ENCODE measurements around the gene DCHS1.
A peak's percentile ranks its signal among the peaks of the same experiment; 100 is the strongest.

Gene DCHS1

DNA sequence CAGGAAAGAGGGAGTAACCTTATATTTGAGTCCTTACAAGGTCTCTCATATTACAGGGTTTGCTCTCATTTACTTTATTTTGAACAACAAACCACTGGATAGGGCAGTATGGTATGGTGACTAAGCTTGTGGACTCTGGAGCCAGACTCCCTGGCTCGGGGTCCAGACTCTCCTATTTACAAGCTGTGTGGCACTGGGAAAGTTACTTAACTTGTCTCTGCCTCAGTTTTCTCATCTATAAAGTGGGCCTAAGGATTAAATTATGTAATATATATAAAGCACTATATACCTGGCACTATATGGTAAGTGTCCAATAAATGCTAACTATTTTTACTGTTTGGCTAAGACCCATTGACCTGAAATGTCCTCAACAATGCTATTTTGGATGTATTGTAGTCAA lies 1.7 kb upstream of the DCHS1 start:
- H3K36me3 ChIP-seq (ENCODE audit: control insufficient read depth in 1 of 2, insufficient read depth in 2 of 2, low read length in 2 of 2) = no peaks in the 10 kb centered on the region
- H3K4me3 ChIP-seq (ENCODE audit: low read depth in 1 of 2, low read length in 2 of 2) = no peak overlapping the region
- H3K27ac ChIP-seq (ENCODE audit: low read depth, low read length) = no peak overlapping the region
- H3K9me3 ChIP-seq (ENCODE audit: control insufficient read depth in 1 of 2, low read length in 2 of 2) = no peaks in the 10 kb centered on the region
- peaks cover 29 to 33% of the 10 kb centered on the region in 2 donors for H3K27me3 ChIP-seq (ENCODE audit: control insufficient read depth in 1 of 2, insufficient read depth in 2 of 2, low read length in 2 of 2)
- no peak overlapping the region for H3K9ac ChIP-seq (ENCODE audit: low read depth in 1 of 2, low read length in 2 of 2)
- H3K4me1 ChIP-seq (ENCODE audit: control insufficient read depth in 1 of 2, insufficient read depth in 2 of 2, low read length in 2 of 2) = no peaks in the 10 kb centered on the region

DNA sequence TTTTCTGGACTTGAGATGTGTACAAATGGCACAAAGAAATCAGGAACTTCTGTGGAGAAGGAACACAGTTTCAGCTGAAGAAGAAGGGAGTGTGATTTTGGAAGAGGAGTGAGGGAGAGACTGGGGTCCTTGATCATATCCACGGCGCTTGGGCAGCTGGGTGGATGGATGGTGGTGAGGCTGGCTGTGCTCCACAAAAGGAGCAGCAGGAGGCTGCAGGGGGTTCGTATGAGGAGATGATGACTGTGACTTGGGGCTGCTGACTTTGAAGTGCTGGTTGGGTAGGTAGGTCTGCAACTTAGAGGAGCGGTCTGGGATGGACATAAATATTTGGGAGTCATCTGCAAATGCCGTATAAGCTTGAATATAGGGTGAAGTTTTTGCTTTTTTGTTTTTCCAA lies 1.3 kb upstream of the DCHS1 start:
- no peaks in the 10 kb centered on the region for H3K36me3 ChIP-seq (ENCODE audit: control insufficient read depth in 1 of 2, insufficient read depth in 2 of 2, low read length in 2 of 2)
- no peaks in the 10 kb centered on the region for H3K9me3 ChIP-seq (ENCODE audit: control insufficient read depth in 1 of 2, low read length in 2 of 2)
- H3K4me1 ChIP-seq (ENCODE audit: control insufficient read depth in 1 of 2, insufficient read depth in 2 of 2, low read length in 2 of 2) = no peaks in the 10 kb centered on the region
- no peak overlapping the region for H3K4me3 ChIP-seq (ENCODE audit: low read depth in 1 of 2, low read length in 2 of 2)
- no peak overlapping the region for H3K9ac ChIP-seq (ENCODE audit: low read depth in 1 of 2, low read length in 2 of 2)
- no peak overlapping the region for H3K27ac ChIP-seq (ENCODE audit: low read depth, low read length)
- H3K27me3 ChIP-seq (ENCODE audit: control insufficient read depth in 1 of 2, insufficient read depth in 2 of 2, low read length in 2 of 2) = peaks cover 29 to 33% of the 10 kb centered on the region in 2 donors

DNA sequence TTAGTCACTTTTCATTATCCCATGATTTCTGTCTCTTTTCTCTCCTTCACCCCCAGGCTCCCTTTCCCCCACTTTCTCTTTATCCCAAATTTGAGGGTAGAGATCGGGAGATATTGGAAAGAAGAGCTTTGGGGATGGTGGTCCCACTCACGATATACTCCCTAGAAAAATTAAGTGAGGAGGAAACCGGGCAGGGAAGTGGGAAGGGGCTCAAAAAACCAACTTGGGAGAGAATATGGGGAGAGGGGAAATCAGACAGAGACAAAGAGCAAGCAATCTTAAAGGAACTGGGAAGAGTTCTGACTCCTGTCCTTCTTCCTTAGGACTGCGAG lies 941 bp upstream of the DCHS1 start:
- Histone ChIP-seq H3K9me3 (ENCODE audit: control insufficient read depth in 1 of 2, low read length in 2 of 2) (no peaks in the 10 kb centered on the region), H3K36me3 (ENCODE audit: control insufficient read depth in 1 of 2, insufficient read depth in 2 of 2, low read length in 2 of 2) (no peaks in the 10 kb centered on the region), H3K4me1 (ENCODE audit: control insufficient read depth in 1 of 2, insufficient read depth in 2 of 2, low read length in 2 of 2) (no peaks in the 10 kb centered on the region), H3K9ac (ENCODE audit: low read depth in 1 of 2, low read length in 2 of 2) (peak overlapping the region in 1 of 2 donors; percentile 43), H3K27me3 (ENCODE audit: control insufficient read depth in 1 of 2, insufficient read depth in 2 of 2, low read length in 2 of 2) (peaks cover 32 to 33% of the 10 kb centered on the region in 2 donors), H3K4me3 (ENCODE audit: low read depth in 1 of 2, low read length in 2 of 2) (peak overlapping the region in 1 of 2 donors; percentile 53), H3K27ac (ENCODE audit: low read depth, low read length) (no peak overlapping the region)

DNA sequence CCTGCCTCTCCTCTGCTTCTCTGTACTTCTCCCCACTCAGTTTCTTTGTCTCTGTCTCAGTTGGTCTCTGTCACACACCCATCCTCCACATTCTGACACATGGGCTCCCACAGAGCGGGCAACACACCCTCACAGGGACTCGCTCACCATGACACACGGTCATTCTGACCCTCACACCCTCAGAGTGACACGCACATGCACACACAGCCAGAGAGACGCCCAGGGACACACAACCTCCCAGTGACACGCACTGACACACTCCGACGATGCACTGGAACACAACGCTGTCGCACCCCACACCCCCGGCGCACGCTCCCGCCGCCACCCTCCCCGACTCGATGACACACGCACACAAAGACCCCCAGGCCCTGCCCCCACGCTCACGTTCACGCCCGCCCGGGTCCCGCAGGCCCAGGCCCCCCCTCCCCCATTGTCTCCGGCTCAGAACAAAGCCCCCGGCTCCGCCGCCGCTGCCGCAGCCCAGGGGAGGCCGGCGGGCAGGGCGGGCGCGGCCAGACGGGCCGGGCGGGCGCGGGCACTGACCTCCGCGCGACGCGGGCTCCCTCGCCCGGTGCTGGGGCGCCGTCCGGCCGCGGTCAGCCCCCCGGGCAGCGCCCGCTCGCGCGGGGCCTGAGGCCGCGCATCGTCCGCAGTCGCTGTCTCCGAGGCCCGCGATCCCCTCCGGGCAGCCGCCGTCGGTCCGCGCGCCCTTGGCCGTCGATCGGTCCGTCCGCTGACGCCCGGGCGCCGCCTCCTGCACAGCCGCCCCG lies 404 bp downstream of the DCHS1 start:
- Histone ChIP-seq H3K9ac (ENCODE audit: low read depth in 1 of 2, low read length in 2 of 2) (peak overlapping the region in 1 of 2 donors; percentile 19), H3K27ac (ENCODE audit: low read depth, low read length) (no peak overlapping the region)

DNA sequence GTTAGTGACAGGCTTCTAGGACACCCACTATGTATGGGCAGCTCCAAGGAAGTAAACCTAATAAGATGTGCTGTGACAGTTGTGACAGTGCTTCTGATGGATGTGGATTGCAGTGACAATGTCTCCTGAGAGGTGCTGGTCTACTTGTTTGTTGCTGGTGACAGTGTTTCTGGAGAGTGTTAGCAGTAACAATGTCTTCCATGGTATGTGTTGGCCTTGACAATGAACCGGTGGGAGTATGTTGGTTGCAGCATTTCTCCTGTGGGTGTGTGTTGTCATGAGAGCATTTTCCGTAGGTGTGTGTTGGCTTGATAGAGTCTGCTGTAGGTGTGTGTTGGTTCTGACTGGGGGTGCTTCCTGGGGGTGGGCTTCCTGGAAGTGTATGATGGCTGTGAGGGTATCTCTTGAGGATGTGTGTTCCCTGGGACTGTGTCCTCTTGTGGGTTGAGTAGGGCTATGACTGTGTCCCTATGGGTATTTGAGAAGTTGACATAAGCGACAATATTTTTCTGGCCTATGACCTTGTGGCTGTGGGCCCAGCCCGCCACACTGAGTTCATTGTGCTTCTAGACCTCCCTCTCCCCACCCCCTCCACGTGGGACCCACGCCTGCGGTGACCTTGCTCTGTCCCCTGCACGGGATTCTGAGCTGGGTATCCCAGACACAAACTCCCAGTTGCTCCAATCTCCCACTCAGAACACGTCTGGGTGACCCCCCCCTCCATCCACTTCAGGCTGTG lies 1.2 kb downstream of the DCHS1 start:
- Histone ChIP-seq H3K27ac (ENCODE audit: low read depth, low read length) (no peak overlapping the region), H3K27me3 (ENCODE audit: control insufficient read depth in 1 of 2, insufficient read depth in 2 of 2, low read length in 2 of 2) (peaks cover 38 to 43% of the 10 kb centered on the region in 2 donors), H3K4me3 (ENCODE audit: low read depth in 1 of 2, low read length in 2 of 2) (peak overlapping the region; percentile 49)

More for the DNA sequence above, 404 bp downstream of the DCHS1 start:
- peak overlapping the region; percentile 49 for H3K4me3 ChIP-seq (ENCODE audit: low read depth in 1 of 2, low read length in 2 of 2)
- H3K36me3 ChIP-seq (ENCODE audit: control insufficient read depth in 1 of 2, insufficient read depth in 2 of 2, low read length in 2 of 2) = no peaks in the 10 kb centered on the region
- H3K27me3 ChIP-seq (ENCODE audit: control insufficient read depth in 1 of 2, insufficient read depth in 2 of 2, low read length in 2 of 2) = peaks cover 38 to 42% of the 10 kb centered on the region in 2 donors
- no peaks in the 10 kb centered on the region for H3K4me1 ChIP-seq (ENCODE audit: control insufficient read depth in 1 of 2, insufficient read depth in 2 of 2, low read length in 2 of 2)
- H3K9me3 ChIP-seq (ENCODE audit: control insufficient read depth in 1 of 2, low read length in 2 of 2) = no peaks in the 10 kb centered on the region

DNA sequence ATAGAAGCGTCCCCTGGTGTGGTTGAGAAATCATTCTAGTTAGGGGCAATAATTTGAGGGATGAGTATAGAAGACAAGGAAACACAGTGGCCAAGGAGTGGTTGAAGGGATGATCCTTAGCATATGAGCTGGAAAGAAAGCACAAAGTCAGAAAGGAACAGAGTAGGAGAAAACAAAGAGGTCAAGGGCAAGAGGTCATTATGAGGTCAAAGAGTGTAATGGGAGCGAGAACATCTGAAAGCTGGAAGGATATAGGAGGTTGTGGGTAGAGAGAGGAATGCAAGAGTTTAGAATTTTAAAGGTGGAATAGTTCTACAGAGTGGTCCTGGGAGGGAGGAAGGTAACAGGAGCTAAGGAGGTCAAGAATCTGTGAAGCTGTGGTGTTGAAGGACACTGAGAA lies 2.0 kb downstream of the DCHS1 start:
- Histone ChIP-seq H3K27ac (ENCODE audit: low read depth, low read length) (no peak overlapping the region), H3K9ac (ENCODE audit: low read depth in 1 of 2, low read length in 2 of 2) (no peak overlapping the region), H3K4me1 (ENCODE audit: control insufficient read depth in 1 of 2, insufficient read depth in 2 of 2, low read length in 2 of 2) (no peaks in the 10 kb centered on the region), H3K36me3 (ENCODE audit: control insufficient read depth in 1 of 2, insufficient read depth in 2 of 2, low read length in 2 of 2) (no peaks in the 10 kb centered on the region), H3K4me3 (ENCODE audit: low read depth in 1 of 2, low read length in 2 of 2) (no peak overlapping the region), H3K27me3 (ENCODE audit: control insufficient read depth in 1 of 2, insufficient read depth in 2 of 2, low read length in 2 of 2) (peaks cover 38 to 43% of the 10 kb centered on the region in 2 donors), H3K9me3 (ENCODE audit: control insufficient read depth in 1 of 2, low read length in 2 of 2) (no peaks in the 10 kb centered on the region)

More for the DNA sequence above, 1.2 kb downstream of the DCHS1 start:
- peak overlapping the region in 1 of 2 donors; percentile 19 for H3K9ac ChIP-seq (ENCODE audit: low read depth in 1 of 2, low read length in 2 of 2)
- no peaks in the 10 kb centered on the region for H3K9me3 ChIP-seq (ENCODE audit: control insufficient read depth in 1 of 2, low read length in 2 of 2)
- no peaks in the 10 kb centered on the region for H3K4me1 ChIP-seq (ENCODE audit: control insufficient read depth in 1 of 2, insufficient read depth in 2 of 2, low read length in 2 of 2)
- no peaks in the 10 kb centered on the region for H3K36me3 ChIP-seq (ENCODE audit: control insufficient read depth in 1 of 2, insufficient read depth in 2 of 2, low read length in 2 of 2)

DNA sequence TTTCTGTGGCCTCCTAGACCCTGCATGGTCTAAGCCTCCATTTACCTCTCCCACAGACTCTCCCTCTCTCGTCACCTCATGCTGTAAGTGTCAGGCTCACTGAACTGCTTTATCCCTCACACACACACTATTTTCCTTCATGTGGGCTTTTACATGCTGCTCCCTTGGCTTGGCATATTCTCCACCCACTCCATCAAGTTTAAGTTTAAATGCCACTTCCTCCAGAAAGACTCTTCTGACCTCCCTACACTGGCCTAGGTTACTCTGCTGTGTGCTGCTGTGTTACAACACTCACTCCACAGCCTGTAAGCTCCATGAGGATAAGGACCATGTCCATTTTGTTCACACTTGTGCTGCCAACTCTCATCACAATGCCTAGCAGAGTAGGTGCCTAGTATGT lies 2.5 kb downstream of the DCHS1 start:
- Histone ChIP-seq H3K36me3 (ENCODE audit: control insufficient read depth in 1 of 2, insufficient read depth in 2 of 2, low read length in 2 of 2) (no peaks in the 10 kb centered on the region), H3K27me3 (ENCODE audit: control insufficient read depth in 1 of 2, insufficient read depth in 2 of 2, low read length in 2 of 2) (peaks cover 38 to 45% of the 10 kb centered on the region in 2 donors), H3K27ac (ENCODE audit: low read depth, low read length) (no peak overlapping the region), H3K4me1 (ENCODE audit: control insufficient read depth in 1 of 2, insufficient read depth in 2 of 2, low read length in 2 of 2) (peaks cover 0 to 1% of the 10 kb centered on the region in 2 donors), H3K9ac (ENCODE audit: low read depth in 1 of 2, low read length in 2 of 2) (no peak overlapping the region), H3K9me3 (ENCODE audit: control insufficient read depth in 1 of 2, low read length in 2 of 2) (no peaks in the 10 kb centered on the region), H3K4me3 (ENCODE audit: low read depth in 1 of 2, low read length in 2 of 2) (no peak overlapping the region)

DNA sequence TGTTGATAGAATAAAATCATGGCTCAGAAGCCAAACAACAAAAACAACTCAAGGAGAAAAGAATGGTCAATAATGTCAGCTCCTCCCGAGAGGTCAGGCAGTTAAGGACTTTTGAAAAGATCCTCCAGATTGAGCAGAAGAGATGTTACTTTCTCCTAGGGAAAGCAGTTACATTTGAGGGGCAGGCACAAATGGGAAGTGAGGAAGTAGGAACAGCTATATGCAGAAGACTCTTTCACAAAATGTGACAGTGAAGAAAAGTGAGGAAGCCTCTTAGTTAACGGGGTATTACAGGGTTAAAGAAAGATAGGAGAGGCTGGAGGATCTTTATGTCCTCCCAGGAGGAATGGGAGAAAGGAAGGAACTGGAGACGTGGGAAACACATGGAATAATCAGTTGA lies 3.4 kb downstream of the DCHS1 start:
- Histone ChIP-seq H3K27ac (ENCODE audit: low read depth, low read length) (no peak overlapping the region), H3K27me3 (ENCODE audit: control insufficient read depth in 1 of 2, insufficient read depth in 2 of 2, low read length in 2 of 2) (peaks cover 32 to 46% of the 10 kb centered on the region in 2 donors), H3K36me3 (ENCODE audit: control insufficient read depth in 1 of 2, insufficient read depth in 2 of 2, low read length in 2 of 2) (no peaks in the 10 kb centered on the region), H3K9me3 (ENCODE audit: control insufficient read depth in 1 of 2, low read length in 2 of 2) (no peaks in the 10 kb centered on the region), H3K4me3 (ENCODE audit: low read depth in 1 of 2, low read length in 2 of 2) (no peak overlapping the region), H3K9ac (ENCODE audit: low read depth in 1 of 2, low read length in 2 of 2) (no peak overlapping the region), H3K4me1 (ENCODE audit: control insufficient read depth in 1 of 2, insufficient read depth in 2 of 2, low read length in 2 of 2) (peaks cover 2 to 10% of the 10 kb centered on the region in 2 donors)

DNA sequence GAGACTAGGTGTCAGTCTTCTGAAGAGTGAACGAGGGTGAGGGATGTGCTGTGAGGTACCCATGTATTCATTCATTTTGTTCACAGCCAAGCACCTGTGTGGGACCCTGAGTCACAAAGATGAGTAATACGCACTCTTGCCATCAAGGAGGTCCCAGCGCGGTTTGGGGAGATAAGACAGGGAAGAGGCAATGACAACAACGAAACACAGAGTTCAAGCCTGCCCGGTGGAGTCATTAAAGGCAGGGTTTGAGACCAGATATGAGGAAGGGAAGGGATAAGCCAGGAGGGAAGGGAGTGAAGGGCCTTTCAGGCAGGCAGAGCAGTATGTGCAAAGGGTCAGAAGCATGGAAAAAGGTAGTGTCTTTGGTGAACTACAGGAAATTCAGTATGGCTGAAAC lies 4.6 kb downstream of the DCHS1 start:
- Histone ChIP-seq H3K27me3 (ENCODE audit: control insufficient read depth in 1 of 2, insufficient read depth in 2 of 2, low read length in 2 of 2) (peaks cover 20 to 38% of the 10 kb centered on the region in 2 donors), H3K4me1 (ENCODE audit: control insufficient read depth in 1 of 2, insufficient read depth in 2 of 2, low read length in 2 of 2) (peaks cover 10 to 22% of the 10 kb centered on the region in 2 donors), H3K9ac (ENCODE audit: low read depth in 1 of 2, low read length in 2 of 2) (no peak overlapping the region), H3K9me3 (ENCODE audit: control insufficient read depth in 1 of 2, low read length in 2 of 2) (no peaks in the 10 kb centered on the region), H3K27ac (ENCODE audit: low read depth, low read length) (no peak overlapping the region), H3K36me3 (ENCODE audit: control insufficient read depth in 1 of 2, insufficient read depth in 2 of 2, low read length in 2 of 2) (no peaks in the 10 kb centered on the region), H3K4me3 (ENCODE audit: low read depth in 1 of 2, low read length in 2 of 2) (no peak overlapping the region)

DNA sequence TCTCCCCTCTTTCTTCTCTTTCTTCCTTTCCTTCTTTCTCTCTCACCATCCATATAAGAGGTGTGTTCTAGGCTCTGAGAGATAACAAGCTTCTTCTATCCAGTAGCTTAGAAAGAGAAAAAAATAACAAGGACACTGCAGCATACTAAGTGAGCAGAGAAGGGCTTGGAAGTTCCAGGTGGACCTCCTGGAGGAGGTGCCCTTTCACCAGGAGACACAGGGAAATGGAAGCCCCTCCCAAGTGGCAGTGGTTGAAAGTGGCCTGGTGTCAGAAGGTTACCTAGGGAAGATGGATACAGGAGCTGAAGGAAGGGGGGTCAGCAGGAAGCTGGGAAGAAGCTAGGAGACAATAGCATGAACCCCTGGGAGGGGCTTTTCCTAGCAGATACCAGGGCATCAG lies 5.5 kb downstream of the DCHS1 start:
- Histone ChIP-seq H3K4me3 (ENCODE audit: low read depth in 1 of 2, low read length in 2 of 2) (no peak overlapping the region), H3K9ac (ENCODE audit: low read depth in 1 of 2, low read length in 2 of 2) (no peak overlapping the region), H3K27ac (ENCODE audit: low read depth, low read length) (no peak overlapping the region), H3K36me3 (ENCODE audit: control insufficient read depth in 1 of 2, insufficient read depth in 2 of 2, low read length in 2 of 2) (no peaks in the 10 kb centered on the region), H3K9me3 (ENCODE audit: control insufficient read depth in 1 of 2, low read length in 2 of 2) (no peaks in the 10 kb centered on the region), H3K27me3 (ENCODE audit: control insufficient read depth in 1 of 2, insufficient read depth in 2 of 2, low read length in 2 of 2) (peaks cover 19 to 36% of the 10 kb centered on the region in 2 donors), H3K4me1 (ENCODE audit: control insufficient read depth in 1 of 2, insufficient read depth in 2 of 2, low read length in 2 of 2) (peaks cover 10 to 26% of the 10 kb centered on the region in 2 donors)

All from duodenal mucosa (tissue), 2 donors.